ENCODE data around the gene COL4A2.

COL4A2 gene

DNA sequence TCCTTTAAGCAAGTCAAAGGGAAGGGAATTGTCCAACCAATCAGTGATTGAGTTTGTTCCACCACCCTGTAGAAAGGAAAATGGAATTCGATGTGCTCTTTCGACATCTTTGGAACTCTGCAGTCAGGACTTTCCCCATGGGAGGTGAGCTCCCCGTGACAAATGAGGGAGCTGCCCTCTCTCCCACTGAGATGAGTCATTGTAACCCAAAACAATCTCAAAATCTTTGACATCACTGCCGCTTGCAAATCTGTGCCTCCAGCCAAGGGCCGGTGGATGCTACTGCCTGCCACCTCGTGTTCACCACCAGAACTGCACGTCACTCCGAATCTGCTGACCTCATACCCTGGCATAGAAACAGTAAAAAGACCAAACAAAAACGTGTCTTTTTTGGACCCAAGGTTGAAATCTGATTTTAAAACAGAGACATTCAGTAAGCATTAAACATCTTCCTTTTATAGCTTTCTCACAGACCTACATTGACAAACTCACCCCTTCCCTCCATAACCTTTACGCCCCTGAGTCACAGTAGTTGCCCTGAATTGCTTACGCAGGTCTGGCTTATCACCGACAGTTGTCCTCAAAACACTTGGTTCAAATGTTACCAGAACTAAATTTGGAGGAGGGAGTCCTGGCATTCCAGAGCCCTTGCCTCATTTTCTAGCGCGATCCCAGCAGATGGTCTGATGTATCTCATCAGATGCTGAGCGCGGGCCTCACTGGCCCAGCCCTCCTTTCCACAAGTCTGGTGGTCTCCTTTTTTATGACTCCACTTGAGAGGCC, 105.2 kb downstream of the COL4A2 start (continued):
- TF ChIP-seq, protein P1, sequence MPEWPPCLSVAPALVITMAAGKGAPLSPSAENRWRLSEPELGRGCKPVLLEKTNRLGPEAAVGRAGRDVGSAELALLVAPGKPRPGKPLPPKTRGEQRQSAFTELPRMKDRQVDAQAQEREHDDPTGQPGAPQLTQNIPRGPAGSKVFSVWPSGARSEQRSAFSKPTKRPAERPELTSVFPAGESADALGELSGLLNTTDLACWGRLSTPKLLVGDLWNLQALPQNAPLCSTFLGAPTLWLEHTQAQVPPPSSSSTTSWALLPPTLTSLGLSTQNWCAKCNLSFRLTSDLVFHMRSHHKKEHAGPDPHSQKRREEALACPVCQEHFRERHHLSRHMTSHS (tag by site-specific recombination; IDR thresholded peaks at IDR 0.05), result no peak
- TF ChIP-seq SP3 (tag by site-specific recombination; IDR thresholded peaks at IDR 0.05), result no peak
- TF ChIP-seq ZNF624 (tag by site-specific recombination; IDR thresholded peaks at IDR 0.05), result no peak
- no peak for TF ChIP-seq TCF7L2 (IDR thresholded peaks at IDR 0.05; ENCODE audit: borderline replicate concordance, low read depth, low read length)
- no peak for TF ChIP-seq ZNF10 (tag by site-specific recombination; IDR thresholded peaks at IDR 0.05)
- no peak for TF ChIP-seq YY2 (tag by site-specific recombination; IDR thresholded peaks at IDR 0.05)
- no peak for TF ChIP-seq ZNF211 (tag by site-specific recombination; IDR thresholded peaks at IDR 0.05; ENCODE audit: low read depth)
- TF ChIP-seq, protein P2, sequence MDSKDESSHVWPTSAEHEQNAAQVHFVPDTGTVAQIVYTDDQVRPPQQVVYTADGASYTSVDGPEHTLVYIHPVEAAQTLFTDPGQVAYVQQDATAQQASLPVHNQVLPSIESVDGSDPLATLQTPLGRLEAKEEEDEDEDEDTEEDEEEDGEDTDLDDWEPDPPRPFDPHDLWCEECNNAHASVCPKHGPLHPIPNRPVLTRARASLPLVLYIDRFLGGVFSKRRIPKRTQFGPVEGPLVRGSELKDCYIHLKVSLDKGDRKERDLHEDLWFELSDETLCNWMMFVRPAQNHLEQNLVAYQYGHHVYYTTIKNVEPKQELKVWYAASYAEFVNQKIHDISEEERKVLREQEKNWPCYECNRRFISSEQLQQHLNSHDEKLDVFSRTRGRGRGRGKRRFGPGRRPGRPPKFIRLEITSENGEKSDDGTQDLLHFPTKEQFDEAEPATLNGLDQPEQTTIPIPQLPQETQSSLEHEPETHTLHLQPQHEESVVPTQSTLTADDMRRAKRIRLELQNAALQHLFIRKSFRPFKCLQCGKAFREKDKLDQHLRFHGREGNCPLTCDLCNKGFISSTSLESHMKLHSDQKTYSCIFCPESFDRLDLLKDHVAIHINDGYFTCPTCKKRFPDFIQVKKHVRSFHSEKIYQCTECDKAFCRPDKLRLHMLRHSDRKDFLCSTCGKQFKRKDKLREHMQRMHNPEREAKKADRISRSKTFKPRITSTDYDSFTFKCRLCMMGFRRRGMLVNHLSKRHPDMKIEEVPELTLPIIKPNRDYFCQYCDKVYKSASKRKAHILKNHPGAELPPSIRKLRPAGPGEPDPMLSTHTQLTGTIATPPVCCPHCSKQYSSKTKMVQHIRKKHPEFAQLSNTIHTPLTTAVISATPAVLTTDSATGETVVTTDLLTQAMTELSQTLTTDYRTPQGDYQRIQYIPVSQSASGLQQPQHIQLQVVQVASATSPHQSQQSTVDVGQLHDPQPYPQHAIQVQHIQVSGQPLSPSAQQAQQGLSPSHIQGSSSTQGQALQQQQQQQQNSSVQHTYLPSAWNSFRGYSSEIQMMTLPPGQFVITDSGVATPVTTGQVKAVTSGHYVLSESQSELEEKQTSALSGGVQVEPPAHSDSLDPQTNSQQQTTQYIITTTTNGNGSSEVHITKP (tag by site-specific recombination; IDR thresholded peaks at IDR 0.05), result no peak
- TF ChIP-seq, protein P3, sequence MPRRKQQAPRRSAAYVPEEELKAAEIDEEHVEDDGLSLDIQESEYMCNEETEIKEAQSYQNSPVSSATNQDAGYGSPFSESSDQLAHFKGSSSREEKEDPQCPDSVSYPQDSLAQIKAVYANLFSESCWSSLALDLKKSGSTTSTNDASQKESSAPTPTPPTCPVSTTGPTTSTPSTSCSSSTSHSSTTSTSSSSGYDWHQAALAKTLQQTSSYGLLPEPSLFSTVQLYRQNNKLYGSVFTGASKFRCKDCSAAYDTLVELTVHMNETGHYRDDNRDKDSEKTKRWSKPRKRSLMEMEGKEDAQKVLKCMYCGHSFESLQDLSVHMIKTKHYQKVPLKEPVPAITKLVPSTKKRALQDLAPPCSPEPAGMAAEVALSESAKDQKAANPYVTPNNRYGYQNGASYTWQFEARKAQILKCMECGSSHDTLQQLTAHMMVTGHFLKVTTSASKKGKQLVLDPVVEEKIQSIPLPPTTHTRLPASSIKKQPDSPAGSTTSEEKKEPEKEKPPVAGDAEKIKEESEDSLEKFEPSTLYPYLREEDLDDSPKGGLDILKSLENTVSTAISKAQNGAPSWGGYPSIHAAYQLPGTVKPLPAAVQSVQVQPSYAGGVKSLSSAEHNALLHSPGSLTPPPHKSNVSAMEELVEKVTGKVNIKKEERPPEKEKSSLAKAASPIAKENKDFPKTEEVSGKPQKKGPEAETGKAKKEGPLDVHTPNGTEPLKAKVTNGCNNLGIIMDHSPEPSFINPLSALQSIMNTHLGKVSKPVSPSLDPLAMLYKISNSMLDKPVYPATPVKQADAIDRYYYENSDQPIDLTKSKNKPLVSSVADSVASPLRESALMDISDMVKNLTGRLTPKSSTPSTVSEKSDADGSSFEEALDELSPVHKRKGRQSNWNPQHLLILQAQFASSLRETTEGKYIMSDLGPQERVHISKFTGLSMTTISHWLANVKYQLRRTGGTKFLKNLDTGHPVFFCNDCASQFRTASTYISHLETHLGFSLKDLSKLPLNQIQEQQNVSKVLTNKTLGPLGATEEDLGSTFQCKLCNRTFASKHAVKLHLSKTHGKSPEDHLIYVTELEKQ (tag by site-specific recombination; IDR thresholded peaks at IDR 0.05; ENCODE audit: borderline replicate concordance), result peak; percentile 87
- TF ChIP-seq, protein P4, sequence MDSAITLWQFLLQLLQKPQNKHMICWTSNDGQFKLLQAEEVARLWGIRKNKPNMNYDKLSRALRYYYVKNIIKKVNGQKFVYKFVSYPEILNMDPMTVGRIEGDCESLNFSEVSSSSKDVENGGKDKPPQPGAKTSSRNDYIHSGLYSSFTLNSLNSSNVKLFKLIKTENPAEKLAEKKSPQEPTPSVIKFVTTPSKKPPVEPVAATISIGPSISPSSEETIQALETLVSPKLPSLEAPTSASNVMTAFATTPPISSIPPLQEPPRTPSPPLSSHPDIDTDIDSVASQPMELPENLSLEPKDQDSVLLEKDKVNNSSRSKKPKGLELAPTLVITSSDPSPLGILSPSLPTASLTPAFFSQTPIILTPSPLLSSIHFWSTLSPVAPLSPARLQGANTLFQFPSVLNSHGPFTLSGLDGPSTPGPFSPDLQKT (IDR thresholded peaks at IDR 0.05; ENCODE audit: borderline replicate concordance, low read depth, low read length), result no peak
- TF ChIP-seq ZEB2 (tag by site-specific recombination; IDR thresholded peaks at IDR 0.05), result peak; percentile 94
- no peak for TF ChIP-seq ZNF114 (tag by site-specific recombination; IDR thresholded peaks at IDR 0.05)
- TF ChIP-seq, protein P5, sequence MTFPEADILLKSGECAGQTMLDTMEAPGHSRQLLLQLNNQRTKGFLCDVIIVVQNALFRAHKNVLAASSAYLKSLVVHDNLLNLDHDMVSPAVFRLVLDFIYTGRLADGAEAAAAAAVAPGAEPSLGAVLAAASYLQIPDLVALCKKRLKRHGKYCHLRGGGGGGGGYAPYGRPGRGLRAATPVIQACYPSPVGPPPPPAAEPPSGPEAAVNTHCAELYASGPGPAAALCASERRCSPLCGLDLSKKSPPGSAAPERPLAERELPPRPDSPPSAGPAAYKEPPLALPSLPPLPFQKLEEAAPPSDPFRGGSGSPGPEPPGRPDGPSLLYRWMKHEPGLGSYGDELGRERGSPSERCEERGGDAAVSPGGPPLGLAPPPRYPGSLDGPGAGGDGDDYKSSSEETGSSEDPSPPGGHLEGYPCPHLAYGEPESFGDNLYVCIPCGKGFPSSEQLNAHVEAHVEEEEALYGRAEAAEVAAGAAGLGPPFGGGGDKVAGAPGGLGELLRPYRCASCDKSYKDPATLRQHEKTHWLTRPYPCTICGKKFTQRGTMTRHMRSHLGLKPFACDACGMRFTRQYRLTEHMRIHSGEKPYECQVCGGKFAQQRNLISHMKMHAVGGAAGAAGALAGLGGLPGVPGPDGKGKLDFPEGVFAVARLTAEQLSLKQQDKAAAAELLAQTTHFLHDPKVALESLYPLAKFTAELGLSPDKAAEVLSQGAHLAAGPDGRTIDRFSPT (tag by site-specific recombination; IDR thresholded peaks at IDR 0.05), result peak; percentile 91
- no peak for TF ChIP-seq ZNF248 (tag by site-specific recombination; IDR thresholded peaks at IDR 0.05)
- no peak for TF ChIP-seq ZNF48 (tag by site-specific recombination; IDR thresholded peaks at IDR 0.05)
- peak; percentile 99 for TF ChIP-seq GFI1B (tag by site-specific recombination; IDR thresholded peaks at IDR 0.05)
- TF ChIP-seq, protein P6, sequence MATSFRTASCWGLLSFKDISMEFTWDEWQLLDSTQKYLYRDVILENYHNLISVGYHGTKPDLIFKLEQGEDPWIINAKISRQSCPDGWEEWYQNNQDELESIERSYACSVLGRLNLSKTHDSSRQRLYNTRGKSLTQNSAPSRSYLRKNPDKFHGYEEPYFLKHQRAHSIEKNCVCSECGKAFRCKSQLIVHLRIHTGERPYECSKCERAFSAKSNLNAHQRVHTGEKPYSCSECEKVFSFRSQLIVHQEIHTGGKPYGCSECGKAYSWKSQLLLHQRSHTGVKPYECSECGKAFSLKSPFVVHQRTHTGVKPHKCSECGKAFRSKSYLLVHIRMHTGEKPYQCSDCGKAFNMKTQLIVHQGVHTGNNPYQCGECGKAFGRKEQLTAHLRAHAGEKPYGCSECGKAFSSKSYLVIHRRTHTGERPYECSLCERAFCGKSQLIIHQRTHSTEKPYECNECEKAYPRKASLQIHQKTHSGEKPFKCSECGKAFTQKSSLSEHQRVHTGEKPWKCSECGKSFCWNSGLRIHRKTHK (tag by site-specific recombination; IDR thresholded peaks at IDR 0.05), result no peak
- TF ChIP-seq ZNF140 (tag by site-specific recombination; IDR thresholded peaks at IDR 0.05), result no peak
- TF ChIP-seq ZBTB21 (tag by site-specific recombination; IDR thresholded peaks at IDR 0.05), result peak; percentile 93
- no peak for TF ChIP-seq HOXA7 (CRISPR knock-in tag; IDR thresholded peaks at IDR 0.05; ENCODE audit: borderline replicate concordance)
- TF ChIP-seq ZFP69B (tag by site-specific recombination; IDR thresholded peaks at IDR 0.05), result no peak; the same call in 1 of the 2 replicates
- TF ChIP-seq ZNF132 (tag by site-specific recombination; IDR thresholded peaks at IDR 0.05; ENCODE audit: borderline replicate concordance), result no peak
- TF ChIP-seq, protein P7, sequence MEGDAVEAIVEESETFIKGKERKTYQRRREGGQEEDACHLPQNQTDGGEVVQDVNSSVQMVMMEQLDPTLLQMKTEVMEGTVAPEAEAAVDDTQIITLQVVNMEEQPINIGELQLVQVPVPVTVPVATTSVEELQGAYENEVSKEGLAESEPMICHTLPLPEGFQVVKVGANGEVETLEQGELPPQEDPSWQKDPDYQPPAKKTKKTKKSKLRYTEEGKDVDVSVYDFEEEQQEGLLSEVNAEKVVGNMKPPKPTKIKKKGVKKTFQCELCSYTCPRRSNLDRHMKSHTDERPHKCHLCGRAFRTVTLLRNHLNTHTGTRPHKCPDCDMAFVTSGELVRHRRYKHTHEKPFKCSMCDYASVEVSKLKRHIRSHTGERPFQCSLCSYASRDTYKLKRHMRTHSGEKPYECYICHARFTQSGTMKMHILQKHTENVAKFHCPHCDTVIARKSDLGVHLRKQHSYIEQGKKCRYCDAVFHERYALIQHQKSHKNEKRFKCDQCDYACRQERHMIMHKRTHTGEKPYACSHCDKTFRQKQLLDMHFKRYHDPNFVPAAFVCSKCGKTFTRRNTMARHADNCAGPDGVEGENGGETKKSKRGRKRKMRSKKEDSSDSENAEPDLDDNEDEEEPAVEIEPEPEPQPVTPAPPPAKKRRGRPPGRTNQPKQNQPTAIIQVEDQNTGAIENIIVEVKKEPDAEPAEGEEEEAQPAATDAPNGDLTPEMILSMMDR (tag by site-specific recombination; IDR thresholded peaks at IDR 0.05), result no peak
- TF ChIP-seq ZNF324 (tag by site-specific recombination; IDR thresholded peaks at IDR 0.05), result peak; percentile 84
- no peak for TF ChIP-seq ZNF146 (tag by site-specific recombination; IDR thresholded peaks at IDR 0.05)
